Astrocyte (in vitro differentiated cells and primary cell): ENCODE measurements around the gene PDPK1. TPM values are rescaled to one million over a fixed set of nuclear protein-coding genes. Genes with fewer than 3 reads are reported as not detected.
"Not testable (repeated sequence)": the region's sequence is repeated elsewhere in the genome, so short reads cannot be mapped to it uniquely, and the experiment has no call there.

Experiments used
- DNase-seq: peaks from one replicate; pipeline ENCODE4 v3.0.0-alpha.2; 2010; ENCODE audit warnings: low read depth
- FAIRE-seq: peaks from 2 replicates; lab custom pipeline; 2011; peaks lifted over from hg19 to GRCh38; lab: Jason Lieb, UNC
- H2AFZ ChIP-seq: 2 replicates; pipeline ENCODE4 v1.6.0; 2012; ENCODE audit warnings: low read depth, low read length, inconsistent platforms
- H3K27ac ChIP-seq: 2 replicates; pipeline ENCODE4 v1.5.1; 2011; ENCODE audit warnings: low read depth, low read length, inconsistent platforms
- H3K27me3 ChIP-seq: 2 replicates; pipeline ENCODE4 v1.6.0; 2011; ENCODE audit warnings: low read length, inconsistent platforms; ENCODE audit not compliant: insufficient read depth
- H3K36me3 ChIP-seq: 2 replicates; pipeline ENCODE4 v1.5.1; 2011; ENCODE audit warnings: low read length, inconsistent platforms; ENCODE audit not compliant: insufficient read depth
- H3K4me1 ChIP-seq: 2 replicates; pipeline ENCODE4 v1.5.1; 2011; ENCODE audit warnings: low read length, inconsistent platforms; ENCODE audit not compliant: insufficient read depth
- H3K4me2 ChIP-seq: 2 replicates; pipeline ENCODE4 v1.6.0; 2012; ENCODE audit warnings: low read length, inconsistent platforms
- H3K4me3 ChIP-seq: 2 replicates; pipeline ENCODE4 v1.5.1; 2011; ENCODE audit warnings: low read depth, mild to moderate bottlenecking, low read length, inconsistent platforms; ENCODE audit not compliant: insufficient read depth
- H3K79me2 ChIP-seq: 2 replicates; pipeline ENCODE4 v1.6.0; 2012; ENCODE audit warnings: mild to moderate bottlenecking, low read length, inconsistent platforms; ENCODE audit not compliant: insufficient read depth
- H3K9ac ChIP-seq: 2 replicates; pipeline ENCODE4 v1.6.0; 2012; ENCODE audit warnings: mild to moderate bottlenecking, low read length, inconsistent platforms
- H3K9me3 ChIP-seq: 2 replicates; pipeline ENCODE4 v1.5.1; 2012; ENCODE audit warnings: low read depth, mild to moderate bottlenecking, low read length, inconsistent platforms; ENCODE audit not compliant: insufficient read depth
- H4K20me1 ChIP-seq: 2 replicates; pipeline ENCODE4 v1.6.0; 2012; ENCODE audit warnings: low read length, inconsistent platforms; ENCODE audit not compliant: insufficient read depth
- H3K27ac Mint-ChIP-seq: one replicate; pipeline ENCODE4 v1.8.0; 2021; ENCODE audit warnings: mild to moderate bottlenecking, mixed read lengths; ENCODE audit not compliant: unreplicated experiment
- H3K27me3 Mint-ChIP-seq: one replicate; pipeline ENCODE4 v1.8.0; 2021; ENCODE audit warnings: low read depth, mixed read lengths; ENCODE audit not compliant: unreplicated experiment
- H3K36me3 Mint-ChIP-seq: one replicate; pipeline ENCODE4 v1.8.0; 2021; ENCODE audit warnings: low read depth, mixed read lengths; ENCODE audit not compliant: unreplicated experiment
- H3K4me1 Mint-ChIP-seq: one replicate; pipeline ENCODE4 v1.8.0; 2021; ENCODE audit warnings: low read depth, mixed read lengths; ENCODE audit not compliant: unreplicated experiment
- H3K4me3 Mint-ChIP-seq: one replicate; pipeline ENCODE4 v1.8.0; 2021; ENCODE audit warnings: mild to moderate bottlenecking, moderate library complexity, mixed read lengths; ENCODE audit not compliant: unreplicated experiment
- H3K9me3 Mint-ChIP-seq: one replicate; pipeline ENCODE4 v1.8.0; 2021; ENCODE audit warnings: mild to moderate bottlenecking, mixed read lengths; ENCODE audit not compliant: unreplicated experiment
- CTCF ChIP-seq: IDR thresholded peaks from 2 replicates; pipeline ENCODE4 v1.5.1; 2011; ENCODE audit warnings: low read depth, mild to moderate bottlenecking, inconsistent platforms, low read length, moderate library complexity; ENCODE audit not compliant: insufficient read depth
- EZH2 ChIP-seq: IDR thresholded peaks from 2 replicates; pipeline ENCODE4 v1.6.1; 2012; ENCODE audit warnings: mild to moderate bottlenecking, low read length, inconsistent platforms; ENCODE audit not compliant: insufficient read depth
- total RNA-seq: library from RNA; stranded (reverse); gene quantifications from 2 replicates; pipeline ENCODE4 v1.2.1, GENCODE V29; 2021

Gene PDPK1
- total RNA-seq, 1 donor from 2014 or later = 48.1 TPM

- not testable (repeated sequence) for H3K4me3 Mint-ChIP-seq, H3K4me2 ChIP-seq, H3K36me3 Mint-ChIP-seq, H3K27me3 Mint-ChIP-seq, H3K9ac ChIP-seq, H3K4me3 ChIP-seq, H3K27ac ChIP-seq, DNase-seq, H3K9me3 ChIP-seq, H4K20me1 ChIP-seq, H2AFZ ChIP-seq, H3K36me3 ChIP-seq, H3K27ac Mint-ChIP-seq, H3K4me1 ChIP-seq, H3K27me3 ChIP-seq, H3K9me3 Mint-ChIP-seq, FAIRE-seq, H3K4me1 Mint-ChIP-seq
- peaks cover 13% of the 10 kb centered on the region for H3K79me2 ChIP-seq
Measured at GRCh38 chr16:2599785-2600184, 62.0 kb downstream of the PDPK1 start.

DNA sequence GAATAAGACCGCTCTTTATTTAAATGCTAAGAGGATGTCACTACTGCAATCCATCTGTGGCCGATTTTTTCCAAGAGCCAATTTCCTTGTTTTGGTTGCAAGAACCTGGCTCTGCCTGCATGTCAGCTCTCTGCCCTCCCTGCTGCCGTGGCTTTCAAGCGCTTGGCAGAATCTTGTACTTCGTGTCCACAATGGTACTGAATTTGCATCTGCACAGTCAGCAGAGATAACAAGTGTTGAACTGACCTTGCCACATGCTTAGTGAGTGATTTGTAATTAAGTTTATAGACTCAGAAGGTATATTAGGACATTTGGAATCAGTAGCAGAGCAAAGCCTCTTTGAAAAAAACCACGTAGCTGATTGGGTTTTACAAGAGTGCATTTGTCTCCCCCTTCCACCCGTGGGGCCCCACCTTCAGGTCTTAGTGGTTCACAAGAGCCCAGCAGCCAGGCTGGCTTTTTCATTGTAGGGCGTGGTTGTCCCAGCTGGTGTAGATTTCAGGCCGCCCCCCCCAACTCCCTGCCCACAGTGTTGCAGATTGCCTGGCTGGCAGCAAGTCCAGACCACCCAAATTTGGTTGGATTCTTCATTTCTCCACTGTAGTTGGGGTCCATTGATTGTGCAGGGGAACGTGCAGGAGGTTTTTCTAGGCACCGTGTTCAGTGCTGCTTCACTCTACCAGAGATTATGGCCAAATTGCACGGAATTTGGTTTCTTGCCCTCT lies 63.6 kb downstream of the PDPK1 start:
- not testable (repeated sequence) for H3K4me3 ChIP-seq, H3K9me3 Mint-ChIP-seq, H3K4me1 Mint-ChIP-seq, H4K20me1 ChIP-seq, H3K27me3 Mint-ChIP-seq, H3K9ac ChIP-seq, H3K36me3 ChIP-seq, H3K27ac ChIP-seq, H3K4me2 ChIP-seq, FAIRE-seq, H2AFZ ChIP-seq, DNase-seq, H3K4me1 ChIP-seq, H3K9me3 ChIP-seq, H3K27ac Mint-ChIP-seq, H3K4me3 Mint-ChIP-seq, H3K36me3 Mint-ChIP-seq, H3K27me3 ChIP-seq
- H3K79me2 ChIP-seq = peaks cover 18% of the 10 kb centered on the region

DNA sequence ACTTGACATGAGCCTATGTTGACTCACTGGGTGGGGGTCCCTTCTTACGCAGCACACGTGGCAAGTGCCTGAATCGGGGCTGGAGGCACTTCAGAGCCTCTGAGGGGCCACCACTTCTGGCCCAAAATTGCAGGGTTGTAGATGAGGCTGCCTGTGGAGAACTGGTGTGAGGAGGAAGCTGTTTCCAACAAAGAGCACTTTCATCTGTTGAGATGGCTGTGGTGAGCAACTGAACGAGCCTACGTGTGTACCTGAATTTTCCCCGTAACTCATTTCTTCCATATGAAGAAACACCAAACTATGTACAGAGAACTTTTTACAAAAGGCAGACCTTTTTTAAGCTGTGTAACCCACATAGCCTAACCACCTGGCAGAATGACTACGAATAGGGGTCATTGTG lies 64.4 kb downstream of the PDPK1 start:
- not testable (repeated sequence) for H3K27ac ChIP-seq, H3K4me1 ChIP-seq, DNase-seq, H3K27ac Mint-ChIP-seq, H2AFZ ChIP-seq, H3K9ac ChIP-seq, H3K36me3 Mint-ChIP-seq, H3K4me2 ChIP-seq, H3K27me3 Mint-ChIP-seq, H3K9me3 ChIP-seq, H3K27me3 ChIP-seq, H3K4me3 Mint-ChIP-seq, FAIRE-seq, H4K20me1 ChIP-seq, H3K4me3 ChIP-seq, H3K4me1 Mint-ChIP-seq, H3K36me3 ChIP-seq, H3K9me3 Mint-ChIP-seq
- H3K79me2 ChIP-seq = peaks cover 18% of the 10 kb centered on the region

DNA sequence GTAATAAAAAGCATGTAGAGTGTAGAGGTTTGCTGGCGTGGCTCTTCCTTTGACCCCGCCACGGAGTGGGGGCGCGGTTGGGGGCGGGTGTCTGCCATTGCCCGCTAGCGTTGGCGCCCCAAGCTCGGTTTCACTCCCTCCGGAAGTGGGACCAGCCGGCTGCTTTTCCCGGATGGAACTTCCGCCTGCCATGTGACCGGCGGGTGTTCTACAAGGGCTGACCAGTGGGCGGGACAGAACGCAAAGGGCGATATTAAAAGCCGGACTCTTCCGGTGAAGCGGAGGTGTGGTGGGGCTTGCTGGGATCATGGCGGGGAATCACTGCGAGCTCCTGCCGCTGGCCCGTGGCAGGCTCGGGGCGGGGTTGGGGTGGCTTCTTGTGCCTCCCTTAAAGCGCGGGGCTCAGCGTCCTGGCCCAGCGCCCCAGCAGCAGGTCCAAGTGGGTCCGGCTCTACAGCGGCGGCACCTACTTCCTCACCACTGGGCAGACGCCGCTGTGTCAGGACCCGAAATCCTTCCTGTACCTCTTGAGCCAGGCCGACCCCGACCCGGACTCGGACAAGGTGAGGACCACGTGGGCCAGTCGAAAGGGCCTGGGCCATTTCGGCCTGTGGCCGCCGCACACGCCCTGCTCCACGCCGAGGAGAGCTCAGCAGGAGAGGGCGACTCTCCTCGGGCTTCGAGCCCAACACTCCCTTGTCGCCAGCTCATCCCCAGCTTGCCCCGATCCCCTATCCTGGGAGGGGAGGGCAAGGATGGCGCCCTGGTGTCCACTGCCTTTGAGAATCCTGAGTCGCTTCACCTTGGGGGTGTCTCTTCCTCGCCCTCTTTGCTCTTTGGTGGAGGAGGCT lies 65.6 kb downstream of the PDPK1 start:
- Histone ChIP-seq H3K27me3 (no peaks in the 10 kb centered on the region), H3K4me1 (no peaks in the 10 kb centered on the region), H2AFZ (peak overlapping the region; percentile 66), H3K27ac (peak overlapping the region; percentile 76), H3K4me3 (peak overlapping the region; percentile 92), H4K20me1 (peaks cover 7% of the 10 kb centered on the region), H3K9me3 (no peaks in the 10 kb centered on the region), H3K4me2 (peak overlapping the region; percentile 91), H3K9ac (peak overlapping the region; percentile 96), H3K36me3 (no peaks in the 10 kb centered on the region), H3K79me2 (peaks cover 27% of the 10 kb centered on the region)
- Mint-ChIP-seq H3K4me3 (peak overlapping the region; percentile 96), H3K4me1 (peaks cover 3% of the 10 kb centered on the region), H3K36me3 (no peaks in the 10 kb centered on the region), H3K27ac (peak overlapping the region; percentile 93), H3K27me3 (no peaks in the 10 kb centered on the region), H3K9me3 (no peaks in the 10 kb centered on the region)
- TF ChIP-seq EZH2 (no peak), CTCF (no peak)
- FAIRE-seq (no peak), DNase-seq (peak; percentile 90)

DNA sequence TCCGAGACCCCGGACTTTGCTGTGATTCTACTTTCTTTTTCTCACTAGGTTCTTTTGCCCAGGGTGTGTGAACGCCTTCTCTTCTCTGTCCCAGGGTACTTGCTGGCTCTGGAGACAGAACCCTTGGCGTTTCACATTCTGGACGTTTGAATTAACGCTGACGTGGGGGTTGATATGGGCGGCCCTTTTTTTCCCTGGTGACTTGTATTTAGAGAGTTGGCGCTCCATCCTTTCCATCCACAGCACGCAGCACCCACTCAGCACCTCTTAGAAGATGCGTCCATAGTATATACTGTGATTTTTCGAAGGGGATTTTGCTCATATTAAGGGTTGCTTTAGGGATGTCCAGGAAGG lies 66.2 kb downstream of the PDPK1 start:
- H3K9me3 Mint-ChIP-seq, H3K9me3 ChIP-seq, H3K27me3 ChIP-seq, H3K36me3 Mint-ChIP-seq, H4K20me1 ChIP-seq, FAIRE-seq, H3K4me1 Mint-ChIP-seq, DNase-seq, H3K4me1 ChIP-seq, H3K27me3 Mint-ChIP-seq, H3K36me3 ChIP-seq: not testable (repeated sequence)
- peak overlapping the region; percentile 92 for H3K4me3 ChIP-seq
- peak overlapping the region; percentile 96 for H3K9ac ChIP-seq
- peak overlapping the region; percentile 91 for H3K4me2 ChIP-seq
- peak overlapping the region; percentile 96 for H3K4me3 Mint-ChIP-seq
- peak overlapping the region; percentile 66 for H2AFZ ChIP-seq
- peaks cover 27% of the 10 kb centered on the region for H3K79me2 ChIP-seq
- H3K27ac Mint-ChIP-seq = peak overlapping the region; percentile 93
- peak overlapping the region; percentile 76 for H3K27ac ChIP-seq
